NCI-H1105 (cell line): ENCODE measurements around the gene EPPIN.
"Not testable (repeated sequence)": the region's sequence is repeated elsewhere in the genome, so short reads cannot be mapped to it uniquely, and the experiment has no call there.

Experiments
- DNase-seq: peaks from one replicate; lab custom pipeline; 2025; lab: John Stamatoyannopoulos, UW

The EPPIN gene

GRCh38 chr20:45547206-45547770 is at the start of gene EPPIN:
Gene EPPIN, minus strand, starts transcription at chr20:45547401. Its CDS starts 44 bp downstream, at chr20:45547357.
- no peak for DNase-seq

DNA sequence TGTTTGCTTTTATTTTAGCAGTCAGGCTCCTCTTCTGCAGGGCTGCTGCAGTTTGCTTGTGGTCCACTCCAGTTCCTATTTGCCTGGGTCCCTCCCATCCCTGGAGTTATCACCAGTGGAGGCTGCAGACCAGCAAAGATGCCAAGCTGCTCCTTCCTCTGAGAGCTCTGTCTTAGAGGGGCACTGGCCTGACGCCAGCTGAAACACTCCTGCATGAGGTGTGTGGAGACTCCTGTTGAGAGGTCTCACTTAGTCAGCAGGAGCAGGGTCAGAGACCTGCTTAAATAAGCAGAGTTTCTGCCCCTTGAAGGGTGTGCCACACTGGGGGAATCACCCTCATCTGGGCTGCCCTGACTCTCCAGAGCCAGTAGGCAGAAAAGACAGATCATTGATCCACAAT is 48.0 kb upstream of the EPPIN start:
- DNase-seq: no peak

GRCh38 chr20:45593498-45593897 is 46.3 kb upstream of the EPPIN start:
- DNase-seq: no peak

GRCh38 chr20:45592574-45593189 is 45.5 kb upstream of the EPPIN start:
- peak; percentile 47 for DNase-seq

- no peak for DNase-seq
These were observed 42.5 kb upstream of the EPPIN start for GRCh38 chr20:45589725-45590124.

- DNase-seq: no peak
These were observed 41.6 kb upstream of the EPPIN start for GRCh38 chr20:45588800-45589199.

DNA sequence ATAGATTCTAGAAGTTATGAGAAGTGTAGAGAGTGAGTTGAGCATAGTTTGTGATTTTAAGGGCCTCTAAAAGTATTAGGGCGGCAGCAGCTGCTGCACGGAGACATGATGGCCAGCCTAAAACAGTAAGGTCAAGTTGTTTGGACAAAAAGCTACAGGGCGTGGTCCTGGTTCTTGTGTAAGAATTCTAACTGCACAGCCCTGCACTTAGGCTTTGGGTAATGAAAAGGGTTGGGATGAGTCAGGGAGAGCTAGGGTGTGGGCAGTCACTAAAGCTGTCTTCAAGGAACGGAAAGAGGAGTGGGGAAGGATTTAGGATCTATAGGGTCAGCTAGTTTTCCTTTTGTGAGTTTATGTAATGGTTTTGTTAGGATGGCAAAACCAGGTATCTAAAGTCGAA is 38.8 kb upstream of the EPPIN start:
- DNase-seq: not testable (repeated sequence)

DNA sequence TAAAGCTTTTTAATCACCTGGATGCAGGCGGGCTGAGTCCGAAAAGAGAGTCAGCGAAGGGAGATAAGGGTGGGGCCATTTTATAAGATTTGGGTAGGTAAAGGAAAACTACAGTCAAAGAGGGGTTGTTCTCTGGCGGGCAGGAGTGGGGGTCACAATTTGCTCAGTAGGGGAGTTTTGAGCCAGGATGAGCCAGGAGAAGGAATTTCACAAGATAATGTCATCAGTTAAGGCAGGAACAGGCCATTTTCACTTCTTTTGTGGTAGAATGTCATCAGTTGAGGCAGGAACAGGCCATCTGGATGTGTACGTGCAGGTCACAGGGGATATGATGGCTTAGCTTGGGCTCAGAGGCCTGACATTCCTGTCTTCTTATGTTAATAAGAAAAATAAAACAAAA is 37.1 kb upstream of the EPPIN start:
- DNase-seq: not testable (repeated sequence)

DNA sequence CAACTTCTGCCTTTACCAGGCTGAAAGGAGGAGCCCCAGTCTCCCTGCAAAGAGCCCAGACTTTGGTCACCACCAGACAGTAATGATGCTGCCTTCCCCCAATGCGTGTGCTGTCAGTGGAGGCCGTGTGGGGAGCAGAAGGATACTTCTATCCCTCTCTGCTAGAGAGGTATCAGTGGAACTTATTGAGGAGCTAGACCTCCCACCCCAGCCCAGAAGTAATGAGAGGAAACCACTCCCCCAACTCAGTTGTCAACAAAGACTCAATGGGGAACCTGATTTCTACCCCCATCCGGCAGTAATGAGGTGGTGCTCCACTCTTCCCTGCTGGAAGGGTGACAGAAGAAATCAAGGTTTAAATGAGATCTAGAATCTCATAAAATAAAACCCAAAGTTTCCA is 36.3 kb upstream of the EPPIN start:
- no peak for DNase-seq

- no peak for DNase-seq
These were observed 34.5 kb upstream of the EPPIN start for GRCh38 chr20:45581702-45582101.

- DNase-seq: no peak
These were observed 32.0 kb upstream of the EPPIN start, which contains the start of gene WFDC8 for GRCh38 chr20:45579184-45579583. Gene WFDC8, minus strand, starts transcription at chr20:45579284. Its CDS starts 37 bp downstream, at chr20:45579247.

DNA sequence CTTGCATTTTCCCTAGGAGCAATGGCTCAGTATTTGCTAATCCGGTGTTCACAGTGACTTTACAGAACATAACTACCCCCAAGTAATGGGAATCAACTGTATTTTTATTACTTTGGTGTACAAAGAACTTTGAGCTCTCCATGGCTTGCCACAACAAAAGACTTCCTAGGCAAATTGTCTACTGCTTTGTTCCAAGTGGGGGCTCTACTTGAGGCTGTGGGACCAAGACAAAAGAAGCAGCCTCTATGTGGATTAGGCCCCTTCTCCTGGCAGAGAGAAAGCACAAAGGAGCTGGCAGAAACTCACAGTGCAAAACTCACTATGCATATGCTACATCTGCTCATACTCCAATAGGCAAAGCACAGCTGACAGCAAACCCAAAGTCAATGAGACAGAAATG is 31.0 kb upstream of the EPPIN start:
- DNase-seq: no peak

- DNase-seq: no peak
These were observed 29.8 kb upstream of the EPPIN start for GRCh38 chr20:45576995-45577394.

- no peak for DNase-seq
These were observed 28.7 kb upstream of the EPPIN start for GRCh38 chr20:45575931-45576330.

- not testable (repeated sequence) for DNase-seq
These were observed 22.4 kb upstream of the EPPIN start for GRCh38 chr20:45569650-45570049.

DNA sequence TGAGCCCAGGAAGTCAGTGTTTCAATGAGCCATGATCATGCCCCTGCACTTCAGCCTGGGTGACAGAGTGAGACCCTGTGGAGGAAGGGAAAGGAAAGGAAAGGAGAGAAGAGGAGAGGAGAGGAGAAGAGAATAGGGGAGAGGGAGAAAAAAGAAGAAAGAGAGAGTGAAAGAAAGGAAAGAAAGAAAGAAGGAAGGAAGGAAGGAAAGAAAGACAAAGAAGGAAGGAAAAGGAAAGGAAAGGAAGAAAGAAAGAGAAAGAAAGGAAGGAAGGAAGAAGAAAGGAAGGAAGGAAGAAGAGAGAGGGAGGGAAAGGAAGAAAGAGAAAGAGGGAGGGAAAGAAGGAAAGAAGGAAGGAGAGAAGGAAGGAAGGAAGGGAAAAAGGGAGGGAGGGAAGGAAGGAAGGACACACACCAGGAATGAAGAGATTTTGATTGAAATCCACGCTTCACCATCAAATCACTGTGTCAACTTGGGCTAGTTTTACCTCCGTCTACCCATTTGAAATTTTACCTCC is 17.6 kb upstream of the EPPIN start:
- DNase-seq: no peak

- DNase-seq: no peak
These were observed 8.0 kb upstream of the EPPIN start for GRCh38 chr20:45555198-45555597.

- DNase-seq: peak; percentile 56
These were observed 5.3 kb upstream of the EPPIN start for GRCh38 chr20:45552456-45552855.

- no peak for DNase-seq
These were observed 3.6 kb upstream of the EPPIN start for GRCh38 chr20:45550765-45551164.

DNA sequence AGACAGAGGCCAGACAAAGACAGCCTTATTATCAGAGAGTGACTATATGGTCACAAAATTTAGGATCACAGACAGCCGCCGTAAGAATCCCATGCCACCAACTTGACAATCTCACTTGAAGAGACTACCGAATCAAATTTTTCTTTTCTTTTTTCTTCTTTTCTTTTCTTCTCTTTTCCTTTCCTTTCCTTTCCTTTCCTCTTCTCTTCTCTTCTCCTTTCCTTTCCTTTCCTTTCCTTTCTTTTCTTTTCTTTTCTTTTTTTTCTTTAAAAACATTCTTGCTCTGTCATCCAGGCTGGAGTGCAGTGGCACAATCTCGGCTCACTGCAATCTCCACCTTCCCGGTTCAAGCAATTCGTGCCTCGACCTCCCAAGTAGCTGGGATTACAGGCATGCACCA is 1.2 kb upstream of the EPPIN start:
- no peak for DNase-seq

- peak; percentile 19 for DNase-seq
These were observed 1.3 kb downstream of the EPPIN start for GRCh38 chr20:45545754-45546453.

GRCh38 chr20:45545351-45545750 is 1.9 kb downstream of the EPPIN start:
- no peak for DNase-seq

- no peak for DNase-seq
These were observed 7.8 kb downstream of the EPPIN start, which contains the start of gene WFDC6 for GRCh38 chr20:45539382-45539781. Gene WFDC6, minus strand, starts transcription at chr20:45539482. Its CDS starts 75 bp downstream, at chr20:45539407.
